MM.1S (cell line): ENCODE data around the gene OR2B6.

Source experiments
- DNase-seq: peaks from one replicate; pipeline ENCODE4 v3.0.0-alpha.2; 2015
- H2AFZ ChIP-seq: fragments of 300-600 bp; sonication (generic); 2 replicates; pipeline ENCODE4 v1.6.0; 2016; ENCODE audit warnings: antibody characterized with exemption, low read length
- H3F3A ChIP-seq: fragments of 300-600 bp; sonication (generic); 2 replicates; pipeline ENCODE4 v1.6.1; 2016; ENCODE audit warnings: mild to moderate bottlenecking, antibody characterized with exemption, low read length, moderate library complexity, mixed read lengths; ENCODE audit not compliant: insufficient read depth
- H3K27ac ChIP-seq: fragments of 300-600 bp; sonication (generic); 2 replicates; pipeline ENCODE4 v1.5.1; 2016; ENCODE audit warnings: mild to moderate bottlenecking, low read length
- H3K27me3 ChIP-seq: fragments of 300-600 bp; sonication (generic); replicated peaks from 2 replicates; pipeline ENCODE4 v1.6.0; 2016; ENCODE audit warnings: low read length; ENCODE audit not compliant: insufficient read depth
- H3K36me3 ChIP-seq: fragments of 300-600 bp; sonication (generic); replicated peaks from 2 replicates; pipeline ENCODE4 v1.6.1; 2016; ENCODE audit warnings: mild to moderate bottlenecking, low read length, mixed read lengths; ENCODE audit not compliant: insufficient read depth
- H3K4me1 ChIP-seq: fragments of 300-600 bp; sonication (generic); 2 replicates; pipeline ENCODE4 v1.6.1; 2016; ENCODE audit warnings: low read length, mixed read lengths
- H3K4me2 ChIP-seq: fragments of 300-600 bp; sonication (generic); 2 replicates; pipeline ENCODE4 v1.6.0; 2016; ENCODE audit warnings: low read depth, low read length
- H3K4me3 ChIP-seq: fragments of 300-600 bp; sonication (generic); 2 replicates; pipeline ENCODE4 v1.5.1; 2016; ENCODE audit warnings: low read length, mixed read lengths
- H3K79me2 ChIP-seq: fragments of 300-600 bp; sonication (generic); 2 replicates; pipeline ENCODE4 v1.6.1; 2016; ENCODE audit warnings: mixed run types, low read length, mixed read lengths
- H3K9ac ChIP-seq: fragments of 300-600 bp; sonication (generic); 2 replicates; pipeline ENCODE4 v1.6.1; 2016; ENCODE audit warnings: low read length, mixed read lengths
- H3K9me2 ChIP-seq: fragments of 300-600 bp; sonication (generic); replicated peaks from 2 replicates; pipeline ENCODE4 v1.6.1; 2016; ENCODE audit warnings: mild to moderate bottlenecking, low read length, mixed read lengths; ENCODE audit not compliant: insufficient read depth
- H3K9me3 ChIP-seq: fragments of 300-600 bp; sonication (generic); replicated peaks from 2 replicates; pipeline ENCODE4 v1.6.1; 2016; ENCODE audit warnings: mild to moderate bottlenecking, low read length, mixed read lengths; ENCODE audit not compliant: insufficient read depth
- H4K20me1 ChIP-seq: fragments of 300-600 bp; sonication (generic); 2 replicates; pipeline ENCODE4 v1.6.1; 2016; ENCODE audit warnings: mild to moderate bottlenecking, low read length, moderate library complexity, mixed read lengths; ENCODE audit not compliant: insufficient read depth
- EZH2 ChIP-seq: fragments of 300-600 bp; sonication (generic); optimal IDR thresholded peaks from 2 replicates; pipeline ENCODE3; 2017; ENCODE audit warnings: low read depth, mild to moderate bottlenecking, antibody characterized with exemption, low read length, mixed read lengths
- EZH2phosphoT487 ChIP-seq: fragments of 300-600 bp; sonication (generic); IDR thresholded peaks from 2 replicates; pipeline ENCODE4 v1.6.1; 2018; ENCODE audit warnings: antibody characterized with exemption, low read length
- TF ChIP-seq, protein P1 (sequence below): fragments of 300-600 bp; sonication (generic); IDR thresholded peaks from 2 replicates; pipeline ENCODE4 v1.5.1; 2016; ENCODE audit warnings: antibody characterized with exemption, low read length, mixed read lengths

The OR2B6 gene

DNA sequence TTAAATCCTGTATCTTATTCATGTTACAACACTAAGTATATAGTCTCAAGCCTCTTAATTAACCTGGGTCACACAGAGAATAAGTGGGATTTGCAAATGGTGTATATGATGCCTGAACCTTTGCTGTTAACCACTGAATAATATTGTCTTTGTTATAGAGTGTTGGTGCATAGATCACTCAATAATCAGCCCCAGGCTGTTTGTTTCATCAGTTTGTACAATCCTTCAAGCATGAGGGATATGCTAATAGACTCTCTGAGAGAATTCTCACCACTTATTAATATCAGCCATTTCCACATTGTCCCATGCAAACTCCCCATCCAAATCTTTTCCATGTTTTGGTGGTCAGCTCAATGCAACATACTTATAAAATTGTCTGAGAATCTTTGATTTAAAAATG lies 21.7 kb downstream of the OR2B6 start:
- no peak overlapping the region for H3K9ac ChIP-seq
- no peaks in the 10 kb centered on the region for H3K9me3 ChIP-seq
- no peaks in the 10 kb centered on the region for H3K36me3 ChIP-seq
- no peaks in the 10 kb centered on the region for H3K27me3 ChIP-seq
- H2AFZ ChIP-seq: no peak overlapping the region
- H3K4me3 ChIP-seq: no peak overlapping the region
- H3K4me2 ChIP-seq: no peak overlapping the region
- no peak overlapping the region for H3K27ac ChIP-seq
- H4K20me1 ChIP-seq: no peaks in the 10 kb centered on the region
- no peaks in the 10 kb centered on the region for H3F3A ChIP-seq
- H3K4me1 ChIP-seq: no peaks in the 10 kb centered on the region
- H3K79me2 ChIP-seq: no peaks in the 10 kb centered on the region
- TF ChIP-seq EZH2phosphoT487 (no peak), EZH2 (no peak)
- TF ChIP-seq, protein P1, sequence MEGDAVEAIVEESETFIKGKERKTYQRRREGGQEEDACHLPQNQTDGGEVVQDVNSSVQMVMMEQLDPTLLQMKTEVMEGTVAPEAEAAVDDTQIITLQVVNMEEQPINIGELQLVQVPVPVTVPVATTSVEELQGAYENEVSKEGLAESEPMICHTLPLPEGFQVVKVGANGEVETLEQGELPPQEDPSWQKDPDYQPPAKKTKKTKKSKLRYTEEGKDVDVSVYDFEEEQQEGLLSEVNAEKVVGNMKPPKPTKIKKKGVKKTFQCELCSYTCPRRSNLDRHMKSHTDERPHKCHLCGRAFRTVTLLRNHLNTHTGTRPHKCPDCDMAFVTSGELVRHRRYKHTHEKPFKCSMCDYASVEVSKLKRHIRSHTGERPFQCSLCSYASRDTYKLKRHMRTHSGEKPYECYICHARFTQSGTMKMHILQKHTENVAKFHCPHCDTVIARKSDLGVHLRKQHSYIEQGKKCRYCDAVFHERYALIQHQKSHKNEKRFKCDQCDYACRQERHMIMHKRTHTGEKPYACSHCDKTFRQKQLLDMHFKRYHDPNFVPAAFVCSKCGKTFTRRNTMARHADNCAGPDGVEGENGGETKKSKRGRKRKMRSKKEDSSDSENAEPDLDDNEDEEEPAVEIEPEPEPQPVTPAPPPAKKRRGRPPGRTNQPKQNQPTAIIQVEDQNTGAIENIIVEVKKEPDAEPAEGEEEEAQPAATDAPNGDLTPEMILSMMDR: no peak
- no peaks in the 10 kb centered on the region for H3K9me2 ChIP-seq
- no peak for DNase-seq

DNA sequence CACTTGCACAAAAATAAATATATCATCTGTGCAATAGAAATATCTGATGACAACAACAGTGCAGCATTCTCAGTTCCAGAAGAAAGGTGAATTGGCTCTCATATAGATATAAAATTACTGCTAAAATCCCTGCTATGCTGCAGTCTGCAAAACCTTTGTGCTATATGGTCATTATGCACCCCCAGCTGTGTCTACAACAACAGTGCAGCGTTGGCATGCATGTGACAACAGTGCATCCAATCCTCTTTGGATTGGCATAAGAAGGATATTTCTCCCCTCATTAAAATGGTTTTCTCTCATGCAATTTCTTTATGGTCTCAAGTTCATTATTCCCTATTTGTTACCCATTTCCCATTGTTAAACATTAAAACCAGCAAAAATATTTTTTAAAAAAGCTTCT lies 23.1 kb downstream of the OR2B6 start:
- TF ChIP-seq EZH2phosphoT487 (no peak), EZH2 (no peak)
- TF ChIP-seq, protein P1: no peak
- no peaks in the 10 kb centered on the region for H3F3A ChIP-seq
- H3K9ac ChIP-seq: no peak overlapping the region
- H3K27me3 ChIP-seq: no peaks in the 10 kb centered on the region
- H3K4me1 ChIP-seq: no peaks in the 10 kb centered on the region
- H3K9me2 ChIP-seq: no peaks in the 10 kb centered on the region
- H3K4me2 ChIP-seq: no peak overlapping the region
- H3K9me3 ChIP-seq: no peaks in the 10 kb centered on the region
- no peak for DNase-seq
- H3K79me2 ChIP-seq: no peaks in the 10 kb centered on the region
- no peak overlapping the region for H3K27ac ChIP-seq
- no peak overlapping the region for H2AFZ ChIP-seq
- no peak overlapping the region for H3K4me3 ChIP-seq
- H4K20me1 ChIP-seq: no peaks in the 10 kb centered on the region
- no peaks in the 10 kb centered on the region for H3K36me3 ChIP-seq

DNA sequence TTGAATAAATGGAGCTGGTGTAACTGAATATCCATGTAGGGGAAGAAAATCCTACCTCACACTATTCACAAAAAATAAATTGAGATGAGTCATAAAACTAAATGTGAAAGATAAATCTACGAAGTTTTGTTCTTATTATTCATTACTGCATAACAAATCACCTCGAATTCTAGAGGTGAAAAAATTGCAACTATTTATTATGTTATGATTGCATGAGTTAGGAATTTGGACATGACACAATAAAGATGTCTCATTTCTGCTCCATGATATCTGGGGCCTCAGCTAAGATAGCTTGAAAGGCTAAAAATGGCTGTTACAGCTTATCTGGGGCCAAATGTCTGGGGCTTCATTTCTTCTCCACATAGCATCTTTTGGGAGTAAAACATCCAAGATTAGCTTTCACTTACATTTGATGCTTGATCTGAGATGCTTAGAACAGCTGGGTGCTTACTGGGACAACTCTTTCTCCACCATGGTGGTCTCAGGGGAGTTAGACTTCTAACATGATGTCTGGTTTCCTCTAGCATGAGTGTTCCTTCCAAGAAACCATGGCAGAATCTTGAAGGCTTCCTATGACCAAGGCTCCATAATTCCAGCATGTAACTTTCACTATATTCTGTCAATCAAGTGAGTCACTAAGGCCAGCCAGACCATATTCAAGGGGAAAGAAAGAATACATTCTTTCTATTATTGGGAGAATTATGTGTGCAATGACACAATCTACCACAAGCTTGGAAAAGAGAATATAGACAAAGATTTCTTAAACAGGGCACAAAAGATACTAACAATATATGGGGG lies 30.1 kb downstream of the OR2B6 start:
- Histone ChIP-seq H3K27me3 (no peaks in the 10 kb centered on the region), H3K36me3 (no peaks in the 10 kb centered on the region), H3K9me2 (no peaks in the 10 kb centered on the region), H3K4me3 (no peak overlapping the region), H3K79me2 (no peaks in the 10 kb centered on the region), H4K20me1 (no peaks in the 10 kb centered on the region), H3F3A (no peaks in the 10 kb centered on the region), H3K4me1 (no peaks in the 10 kb centered on the region), H3K27ac (no peak overlapping the region), H3K4me2 (no peak overlapping the region), H3K9me3 (no peaks in the 10 kb centered on the region), H2AFZ (no peak overlapping the region), H3K9ac (no peak overlapping the region)
- TF ChIP-seq, protein P1: no peak
- TF ChIP-seq EZH2phosphoT487 (no peak), EZH2 (no peak)
- no peak for DNase-seq
